CD4-positive, alpha-beta T cell (primary cell): ENCODE measurements around the gene OAS2. TPM values are rescaled to one million over a fixed set of nuclear protein-coding genes. Genes with fewer than 3 reads are reported as not detected.

Experiments used
- ATAC-seq: fragments of 200-7000 bp; cut with Tn5 transposase; one replicate; pipeline ENCODE4 v1.10.0; 2022; ENCODE audit warnings: mild to moderate bottlenecking; ENCODE audit not compliant: poor library complexity
- CTCF ChIA-PET: fragments of 350-600 bp; sonication (Branson Sonifier 250); formaldehyde crosslinking; loops from one replicate; lab custom pipeline; 2021; ENCODE audit warnings: antibody characterized with exemption, inconsistent platforms; lab: Charles Lee
- POLR2A ChIA-PET: fragments of 350-600 bp; sonication (Branson Sonifier 250); formaldehyde crosslinking; loops from one replicate; lab custom pipeline; 2021; ENCODE audit warnings: antibody characterized with exemption, inconsistent platforms; lab: Charles Lee
- DNase-seq, 14 experiments: peaks; one replicate each; pipeline ENCODE4 v3.0.0-alpha.2; 2013 to 2020; ENCODE audit warnings: mixed read lengths in 2 of 14
- H3K27ac ChIP-seq, 2 donors: one replicate each; pipeline versions ENCODE4 v1.5.1 to v1.7.0; 2013; ENCODE audit warnings: low read length in 2 of 2, low read depth in 1 of 2, mild to moderate bottlenecking in 1 of 2
- H3K27me3 ChIP-seq, 2 experiments: 1 replicate in 1 of 2; 2 replicates in 1 of 2; pipeline versions ENCODE4 v1.6.1 to v1.7.0; 2013; ENCODE audit warnings: low read length in 2 of 2, control low read depth in 1 of 2, mild to moderate bottlenecking in 1 of 2, moderate library complexity in 1 of 2; ENCODE audit not compliant: insufficient read depth in 2 of 2, control insufficient read depth in 1 of 2
- H3K36me3 ChIP-seq: one replicate; pipeline ENCODE4 v1.6.1; 2013; ENCODE audit warnings: low read length, control low read depth; ENCODE audit not compliant: insufficient read depth
- H3K4me1 ChIP-seq: one replicate; pipeline ENCODE4 v1.6.1; 2013; ENCODE audit warnings: low read length, control low read depth; ENCODE audit not compliant: insufficient read depth
- H3K4me3 ChIP-seq: one replicate; pipeline ENCODE4 v1.5.1; 2013; ENCODE audit warnings: mild to moderate bottlenecking, low read length, moderate library complexity
- H3K9me3 ChIP-seq, 2 experiments: 1 replicate in 1 of 2; 2 replicates in 1 of 2; pipeline versions ENCODE4 v1.6.1 to v1.7.0; 2013; ENCODE audit warnings: low read length in 2 of 2, mild to moderate bottlenecking in 2 of 2, control low read depth in 1 of 2, moderate library complexity in 1 of 2; ENCODE audit not compliant: control insufficient read depth in 1 of 2, insufficient read depth in 1 of 2
- H3K27ac Mint-ChIP-seq: one replicate; pipeline ENCODE4 v1.8.0; 2020; ENCODE audit warnings: mixed read lengths
- H3K27me3 Mint-ChIP-seq: one replicate; pipeline ENCODE4 v1.8.0; 2021; ENCODE audit warnings: mixed read lengths
- H3K36me3 Mint-ChIP-seq: one replicate; pipeline ENCODE4 v1.8.0; 2021; ENCODE audit warnings: low read depth, mixed read lengths
- H3K4me1 Mint-ChIP-seq: one replicate; pipeline ENCODE4 v1.8.0; 2021; ENCODE audit warnings: low read depth, mixed read lengths
- H3K4me3 Mint-ChIP-seq: one replicate; pipeline ENCODE4 v1.8.0; 2020; ENCODE audit warnings: mild to moderate bottlenecking, mixed read lengths
- H3K9me3 Mint-ChIP-seq: one replicate; pipeline ENCODE4 v1.8.0; 2020; ENCODE audit warnings: mixed read lengths
- CTCF ChIP-seq: fragments of 200-600 bp; IDR thresholded peaks from one replicate; pipeline ENCODE4 v1.8.0; 2022; ENCODE audit warnings: antibody characterized with exemption, mild to moderate bottlenecking
- intact Hi-C, 2 experiments: fragments of 100-400 bp; cut with DNase I in 1 of 2; cut with micrococcal nuclease in 1 of 2; formaldehyde crosslinking; loops; one replicate each; pipeline versions ENCODE4 v1.15.1 to v1.9.0; 2023 to 2025; cut with DNase I, micrococcal nuclease
- total RNA-seq, 174 experiments: library from RNA in 2 of 174; stranded (reverse) in 2 of 174; gene quantifications; one replicate each; pipeline ENCODE4 v1.2.3 and lab custom pipeline; 2021 to 2026

The OAS2 gene
- total RNA-seq, 2 experiments from 2014 or later = 15.0 to 16.2 TPM

GRCh38 chr12:112964067-112964670 is 14.2 kb upstream of the OAS2 start:
- Mint-ChIP-seq H3K9me3 (peaks cover 4% of the 10 kb centered on the region), H3K4me1 (peaks cover 8% of the 10 kb centered on the region), H3K27ac (no peak overlapping the region), H3K36me3 (peaks cover 94% of the 10 kb centered on the region), H3K4me3 (no peak overlapping the region), H3K27me3 (no peaks in the 10 kb centered on the region)
- Histone ChIP-seq H3K4me3 (no peak overlapping the region), H3K27me3 (no peaks in the 10 kb centered on the region), H3K36me3 (peaks cover 76% of the 10 kb centered on the region), H3K27ac (no peak overlapping the region), H3K9me3 (peaks cover 0 to under 1% of the 10 kb centered on the region in 2 experiments), H3K4me1 (no peaks in the 10 kb centered on the region)
- no peak for DNase-seq
- TF ChIP-seq CTCF = no peak
- POLR2A ChIA-PET = no interaction called here
- no peak for ATAC-seq
- intact Hi-C loops = no loop called here
- CTCF ChIA-PET = no interaction called here

GRCh38 chr12:112964915-112965314 is 13.4 kb upstream of the OAS2 start:
- no peaks in the 10 kb centered on the region for H3K4me1 ChIP-seq
- POLR2A ChIA-PET = no interaction called here
- intact Hi-C loops = no loop called here
- no peak for DNase-seq
- H3K9me3 Mint-ChIP-seq = no peaks in the 10 kb centered on the region
- H3K27ac ChIP-seq = no peak overlapping the region
- no peaks in the 10 kb centered on the region for H3K27me3 ChIP-seq
- no peak overlapping the region for H3K4me3 ChIP-seq
- no peak overlapping the region for H3K27ac Mint-ChIP-seq
- peaks cover 83% of the 10 kb centered on the region for H3K36me3 ChIP-seq
- no peaks in the 10 kb centered on the region for H3K27me3 Mint-ChIP-seq
- no peak for TF ChIP-seq CTCF
- ATAC-seq = no peak
- CTCF ChIA-PET = no interaction called here
- peaks cover 94% of the 10 kb centered on the region for H3K36me3 Mint-ChIP-seq
- H3K4me3 Mint-ChIP-seq = no peak overlapping the region
- peaks cover under 1% of the 10 kb centered on the region for H3K4me1 Mint-ChIP-seq
- H3K9me3 ChIP-seq = no peaks in the 10 kb centered on the region

- CTCF ChIA-PET = no interaction called here
- no peaks in the 10 kb centered on the region for H3K27me3 Mint-ChIP-seq
- peaks cover 94% of the 10 kb centered on the region for H3K36me3 Mint-ChIP-seq
- Histone ChIP-seq H3K4me1 (no peaks in the 10 kb centered on the region), H3K9me3 (no peaks in the 10 kb centered on the region), H3K27ac (no peak overlapping the region), H3K27me3 (no peaks in the 10 kb centered on the region), H3K36me3 (peaks cover 85% of the 10 kb centered on the region), H3K4me3 (no peak overlapping the region)
- POLR2A ChIA-PET = interaction anchor here (1.0 kb wide), 1 partner anchor 13 kb away, joined by 4 read pairs; the partner anchor contains the start of gene OAS2
- H3K4me1 Mint-ChIP-seq = no peaks in the 10 kb centered on the region
- no peaks in the 10 kb centered on the region for H3K9me3 Mint-ChIP-seq
- no peak for TF ChIP-seq CTCF
- ATAC-seq (no peak), DNase-seq (no peak)
- no peak overlapping the region for H3K4me3 Mint-ChIP-seq
- H3K27ac Mint-ChIP-seq = no peak overlapping the region
- intact Hi-C loops = no loop called here
Measured at GRCh38 chr12:112965643-112966042, 12.7 kb upstream of the OAS2 start.
